Measurements from ENCODE around the gene FANK1. TPM values are rescaled to one million over a fixed set of nuclear protein-coding genes. Genes with fewer than 3 reads are reported as not detected.

The FANK1 gene
- total RNA-seq, 1 donor = 8.3 TPM

DNA sequence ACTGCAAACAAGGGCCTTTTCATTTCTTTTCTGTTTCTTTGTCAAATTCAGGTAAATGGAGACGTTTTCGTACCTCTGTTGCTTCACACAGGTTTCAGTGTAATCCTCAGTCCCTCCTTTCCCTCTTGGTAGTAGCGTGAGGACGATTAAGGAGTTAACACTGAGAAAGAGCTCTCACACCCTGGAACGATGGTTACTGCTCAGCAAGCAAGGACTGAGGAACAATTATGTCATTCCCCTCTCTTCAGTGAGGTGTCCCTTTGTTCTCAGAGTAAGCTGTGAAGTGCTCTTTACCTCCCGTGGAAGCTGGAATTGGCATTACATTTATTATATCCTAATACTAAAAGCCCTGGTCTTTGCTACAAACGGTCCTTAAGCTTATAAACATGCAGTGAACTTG lies 95.9 kb downstream of the FANK1 start:
- no peak for TF ChIP-seq CTCF (IDR thresholded peaks at IDR 0.05; ENCODE audit: extremely low read depth, low read depth, low read length)
- no peak overlapping the region for H2AFZ ChIP-seq (ENCODE audit: low read length)
- no peaks in the 10 kb centered on the region for H3K36me3 ChIP-seq (ENCODE audit: insufficient read depth, low read length)
- no peaks in the 10 kb centered on the region for H3K9me3 ChIP-seq (ENCODE audit: low read depth, low read length)
- H3K27me3 ChIP-seq (ENCODE audit: insufficient read depth, low read length) = no peaks in the 10 kb centered on the region
- no peaks in the 10 kb centered on the region for H3K4me1 ChIP-seq (ENCODE audit: insufficient read depth, low read length)
- no peaks in the 10 kb centered on the region for H3K79me2 ChIP-seq (ENCODE audit: insufficient read depth, low read length)
- no peak overlapping the region for H3K4me3 ChIP-seq (ENCODE audit: insufficient read depth, low read length)
- no peak overlapping the region for H3K27ac ChIP-seq (ENCODE audit: low read depth, low read length)
- no peaks in the 10 kb centered on the region for H4K20me1 ChIP-seq (ENCODE audit: insufficient read depth, low read length)
- no peak for DNase-seq (ENCODE audit: insufficient read length, low spot score, missing footprints)
- no peak overlapping the region for H3K4me2 ChIP-seq (ENCODE audit: insufficient read depth, low read length)

- no peaks in the 10 kb centered on the region for H3K79me2 ChIP-seq (ENCODE audit: insufficient read depth, low read length)
- H3K4me3 ChIP-seq (ENCODE audit: insufficient read depth, low read length) = no peak overlapping the region
Measured at GRCh38 chr10:125994601-125995000, 98.2 kb downstream of the FANK1 start.

GRCh38 chr10:125995726-125996304 lies 99.5 kb downstream of the FANK1 start:
- DNase-seq (ENCODE audit: insufficient read length, low spot score, missing footprints) = no peak
- no peaks in the 10 kb centered on the region for H3K79me2 ChIP-seq (ENCODE audit: insufficient read depth, low read length)
- H3K4me1 ChIP-seq (ENCODE audit: insufficient read depth, low read length) = no peaks in the 10 kb centered on the region
- H3K36me3 ChIP-seq (ENCODE audit: insufficient read depth, low read length) = no peaks in the 10 kb centered on the region
- no peaks in the 10 kb centered on the region for H3K9me3 ChIP-seq (ENCODE audit: low read depth, low read length)
- no peak for TF ChIP-seq CTCF (IDR thresholded peaks at IDR 0.05; ENCODE audit: extremely low read depth, low read depth, low read length)
- H3K27me3 ChIP-seq (ENCODE audit: insufficient read depth, low read length) = no peaks in the 10 kb centered on the region
- no peak overlapping the region for H2AFZ ChIP-seq (ENCODE audit: low read length)
- no peak overlapping the region for H3K4me2 ChIP-seq (ENCODE audit: insufficient read depth, low read length)
- H3K27ac ChIP-seq (ENCODE audit: low read depth, low read length) = no peak overlapping the region
- no peaks in the 10 kb centered on the region for H4K20me1 ChIP-seq (ENCODE audit: insufficient read depth, low read length)
- H3K4me3 ChIP-seq (ENCODE audit: insufficient read depth, low read length) = no peak overlapping the region

More at GRCh38 chr10:125994601-125995000, 98.2 kb downstream of the FANK1 start:
- H3K36me3 ChIP-seq (ENCODE audit: insufficient read depth, low read length) = no peaks in the 10 kb centered on the region
- H4K20me1 ChIP-seq (ENCODE audit: insufficient read depth, low read length) = no peaks in the 10 kb centered on the region
- no peaks in the 10 kb centered on the region for H3K9me3 ChIP-seq (ENCODE audit: low read depth, low read length)
- no peaks in the 10 kb centered on the region for H3K27me3 ChIP-seq (ENCODE audit: insufficient read depth, low read length)
- no peak for TF ChIP-seq CTCF (IDR thresholded peaks at IDR 0.05; ENCODE audit: extremely low read depth, low read depth, low read length)
- H2AFZ ChIP-seq (ENCODE audit: low read length) = no peak overlapping the region
- no peak overlapping the region for H3K27ac ChIP-seq (ENCODE audit: low read depth, low read length)
- H3K4me1 ChIP-seq (ENCODE audit: insufficient read depth, low read length) = no peaks in the 10 kb centered on the region
- no peak for DNase-seq (ENCODE audit: insufficient read length, low spot score, missing footprints)
- H3K4me2 ChIP-seq (ENCODE audit: insufficient read depth, low read length) = no peak overlapping the region

GRCh38 chr10:125997586-125997985 lies 101.2 kb downstream of the FANK1 start:
- TF ChIP-seq CTCF (IDR thresholded peaks at IDR 0.05; ENCODE audit: extremely low read depth, low read depth, low read length) = no peak
- Histone ChIP-seq H3K4me1 (ENCODE audit: insufficient read depth, low read length) (no peaks in the 10 kb centered on the region), H3K36me3 (ENCODE audit: insufficient read depth, low read length) (no peaks in the 10 kb centered on the region), H4K20me1 (ENCODE audit: insufficient read depth, low read length) (no peaks in the 10 kb centered on the region), H3K27ac (ENCODE audit: low read depth, low read length) (no peak overlapping the region), H3K4me3 (ENCODE audit: insufficient read depth, low read length) (no peak overlapping the region), H3K79me2 (ENCODE audit: insufficient read depth, low read length) (no peaks in the 10 kb centered on the region), H3K4me2 (ENCODE audit: insufficient read depth, low read length) (no peak overlapping the region), H3K9me3 (ENCODE audit: low read depth, low read length) (no peaks in the 10 kb centered on the region), H2AFZ (ENCODE audit: low read length) (no peak overlapping the region), H3K27me3 (ENCODE audit: insufficient read depth, low read length) (no peaks in the 10 kb centered on the region)
- no peak for DNase-seq (ENCODE audit: insufficient read length, low spot score, missing footprints)

Data from osteoblast (primary cell).